Measurements from ENCODE around the gene SENP3. TPM values are rescaled to one million over a fixed set of nuclear protein-coding genes. Genes with fewer than 3 reads are reported as not detected.

SENP3 gene
- total RNA-seq, 2 donors from 2014 or later: 47.0 to 80.7 TPM

GRCh38 chr17:7570351-7570750 lies 8.6 kb downstream of the SENP3 start:
- Histone ChIP-seq H3K27ac (no peak overlapping the region), H3K4me1 (ENCODE audit: control insufficient read depth in 1 of 2, low read depth in 2 of 2) (peaks cover 15% of the 10 kb centered on the region in 2 donors), H3K9me3 (no peaks in the 10 kb centered on the region), H3K27me3 (replicated peaks; ENCODE audit: insufficient read depth) (no peaks in the 10 kb centered on the region), H3K36me3 (peaks cover 47% of the 10 kb centered on the region), H3K4me3 (no peak overlapping the region)
- DNase-seq (ENCODE audit: low spot score) (no peak), ATAC-seq (ENCODE audit: insufficient number of reproducible peaks, low FRiP score, low read depth) (no peak)
- TF ChIP-seq, protein P1, sequence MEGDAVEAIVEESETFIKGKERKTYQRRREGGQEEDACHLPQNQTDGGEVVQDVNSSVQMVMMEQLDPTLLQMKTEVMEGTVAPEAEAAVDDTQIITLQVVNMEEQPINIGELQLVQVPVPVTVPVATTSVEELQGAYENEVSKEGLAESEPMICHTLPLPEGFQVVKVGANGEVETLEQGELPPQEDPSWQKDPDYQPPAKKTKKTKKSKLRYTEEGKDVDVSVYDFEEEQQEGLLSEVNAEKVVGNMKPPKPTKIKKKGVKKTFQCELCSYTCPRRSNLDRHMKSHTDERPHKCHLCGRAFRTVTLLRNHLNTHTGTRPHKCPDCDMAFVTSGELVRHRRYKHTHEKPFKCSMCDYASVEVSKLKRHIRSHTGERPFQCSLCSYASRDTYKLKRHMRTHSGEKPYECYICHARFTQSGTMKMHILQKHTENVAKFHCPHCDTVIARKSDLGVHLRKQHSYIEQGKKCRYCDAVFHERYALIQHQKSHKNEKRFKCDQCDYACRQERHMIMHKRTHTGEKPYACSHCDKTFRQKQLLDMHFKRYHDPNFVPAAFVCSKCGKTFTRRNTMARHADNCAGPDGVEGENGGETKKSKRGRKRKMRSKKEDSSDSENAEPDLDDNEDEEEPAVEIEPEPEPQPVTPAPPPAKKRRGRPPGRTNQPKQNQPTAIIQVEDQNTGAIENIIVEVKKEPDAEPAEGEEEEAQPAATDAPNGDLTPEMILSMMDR (IDR thresholded peaks at IDR 0.05): no peak

GRCh38 chr17:7572338-7572587 lies 10.5 kb downstream of the SENP3 start:
- TF ChIP-seq, protein P1 (IDR thresholded peaks at IDR 0.05): no peak
- Histone ChIP-seq H3K36me3 (peaks cover 54% of the 10 kb centered on the region), H3K27me3 (replicated peaks; ENCODE audit: insufficient read depth) (no peaks in the 10 kb centered on the region), H3K4me1 (ENCODE audit: control insufficient read depth in 1 of 2, low read depth in 2 of 2) (peaks cover 16 to 22% of the 10 kb centered on the region in 2 donors), H3K27ac (peak overlapping the region; percentile 86 to 87), H3K9me3 (no peaks in the 10 kb centered on the region), H3K4me3 (peak overlapping the region; percentile 66)
- no peak for ATAC-seq (ENCODE audit: insufficient number of reproducible peaks, low FRiP score, low read depth)
- DNase-seq (ENCODE audit: low spot score): no peak

DNA sequence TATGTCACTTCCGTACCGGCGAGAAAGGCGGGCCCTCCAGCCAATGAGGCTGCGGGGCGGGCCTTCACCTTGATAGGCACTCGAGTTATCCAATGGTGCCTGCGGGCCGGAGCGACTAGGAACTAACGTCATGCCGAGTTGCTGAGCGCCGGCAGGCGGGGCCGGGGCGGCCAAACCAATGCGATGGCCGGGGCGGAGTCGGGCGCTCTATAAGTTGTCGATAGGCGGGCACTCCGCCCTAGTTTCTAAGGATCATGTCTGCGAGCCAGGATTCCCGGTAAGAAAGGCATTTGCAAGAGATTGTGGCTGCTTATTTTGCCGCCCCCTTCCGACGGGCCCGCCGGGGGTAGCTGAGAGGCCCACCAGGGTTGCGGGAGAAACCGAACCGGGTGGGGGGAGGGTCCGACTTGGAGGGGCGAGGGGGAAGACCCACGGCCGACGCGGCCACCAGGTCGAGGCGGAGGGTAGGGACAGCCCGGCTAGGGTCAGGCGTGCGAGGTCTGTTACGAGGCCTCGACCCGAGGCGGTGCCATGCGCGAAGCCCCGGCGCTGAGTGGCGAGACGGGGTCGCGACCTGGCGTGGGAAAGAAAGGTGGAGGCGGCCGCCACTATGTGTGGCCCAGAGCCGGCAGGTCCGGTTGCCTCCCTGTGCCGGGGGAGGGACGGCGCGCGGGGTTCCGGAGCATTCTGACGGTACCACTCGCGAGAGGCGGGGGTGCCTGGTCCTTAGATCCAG lies 11.0 kb downstream of the SENP3 start:
- H3K9me3 ChIP-seq: no peaks in the 10 kb centered on the region
- peak overlapping the region; percentile 99 to 100 for H3K27ac ChIP-seq
- TF ChIP-seq, protein P1 (IDR thresholded peaks at IDR 0.05): no peak
- H3K27me3 ChIP-seq (replicated peaks; ENCODE audit: insufficient read depth): no peaks in the 10 kb centered on the region
- DNase-seq (ENCODE audit: low spot score) (peak; percentile 96), ATAC-seq (ENCODE audit: insufficient number of reproducible peaks, low FRiP score, low read depth) (peak; percentile 91)
- H3K4me3 ChIP-seq: peak overlapping the region; percentile 97
- peaks cover 54% of the 10 kb centered on the region for H3K36me3 ChIP-seq
- peaks cover 16 to 22% of the 10 kb centered on the region in 2 donors for H3K4me1 ChIP-seq (ENCODE audit: control insufficient read depth in 1 of 2, low read depth in 2 of 2)

DNA sequence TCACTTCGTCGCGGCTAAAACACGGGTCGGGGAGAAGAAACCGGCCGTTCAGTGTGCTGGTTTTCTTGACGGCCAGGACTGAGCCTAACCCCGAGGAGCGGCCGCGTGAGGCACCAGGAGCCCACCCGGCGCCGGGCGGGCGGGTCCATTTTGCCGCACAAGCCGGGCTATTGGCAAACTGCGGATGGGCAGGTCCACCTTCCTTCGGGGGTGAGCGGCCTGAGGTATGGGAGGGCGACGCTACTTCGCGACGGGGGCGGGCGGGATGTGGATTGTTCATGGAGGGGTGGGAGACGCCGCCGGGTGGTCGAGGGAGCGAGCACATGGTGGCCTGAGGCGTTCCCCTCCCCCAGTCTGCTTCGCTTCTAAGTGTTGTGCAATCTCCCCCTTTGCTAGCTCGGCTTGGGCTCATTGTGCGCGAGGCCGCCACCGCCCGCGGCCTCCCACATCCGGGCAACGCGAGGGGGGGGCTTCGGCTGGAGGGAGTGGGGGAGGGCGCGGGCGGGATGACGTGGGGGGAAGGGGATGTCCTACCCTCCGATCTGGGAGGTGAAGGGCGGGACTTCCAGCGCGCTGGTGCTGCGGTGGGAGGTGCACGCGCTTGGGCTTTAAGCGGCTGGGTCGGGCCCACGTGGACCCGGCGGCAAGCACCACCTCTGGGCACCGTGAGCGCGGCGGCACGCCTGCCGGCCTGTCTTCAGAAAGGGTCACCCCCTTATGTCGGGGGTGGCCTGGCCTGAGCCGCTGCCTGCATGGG lies 11.8 kb downstream of the SENP3 start:
- peaks cover 17 to 23% of the 10 kb centered on the region in 2 donors for H3K4me1 ChIP-seq (ENCODE audit: control insufficient read depth in 1 of 2, low read depth in 2 of 2)
- TF ChIP-seq, protein P1 (IDR thresholded peaks at IDR 0.05): no peak
- H3K4me3 ChIP-seq: peak overlapping the region; percentile 97
- peaks cover 62% of the 10 kb centered on the region for H3K36me3 ChIP-seq
- peak; percentile 76 for DNase-seq (ENCODE audit: low spot score)
- H3K27me3 ChIP-seq (replicated peaks; ENCODE audit: insufficient read depth): no peaks in the 10 kb centered on the region
- peak overlapping the region; percentile 99 to 100 for H3K27ac ChIP-seq
- peak; percentile 44 for ATAC-seq (ENCODE audit: insufficient number of reproducible peaks, low FRiP score, low read depth)
- H3K9me3 ChIP-seq: no peaks in the 10 kb centered on the region

DNA sequence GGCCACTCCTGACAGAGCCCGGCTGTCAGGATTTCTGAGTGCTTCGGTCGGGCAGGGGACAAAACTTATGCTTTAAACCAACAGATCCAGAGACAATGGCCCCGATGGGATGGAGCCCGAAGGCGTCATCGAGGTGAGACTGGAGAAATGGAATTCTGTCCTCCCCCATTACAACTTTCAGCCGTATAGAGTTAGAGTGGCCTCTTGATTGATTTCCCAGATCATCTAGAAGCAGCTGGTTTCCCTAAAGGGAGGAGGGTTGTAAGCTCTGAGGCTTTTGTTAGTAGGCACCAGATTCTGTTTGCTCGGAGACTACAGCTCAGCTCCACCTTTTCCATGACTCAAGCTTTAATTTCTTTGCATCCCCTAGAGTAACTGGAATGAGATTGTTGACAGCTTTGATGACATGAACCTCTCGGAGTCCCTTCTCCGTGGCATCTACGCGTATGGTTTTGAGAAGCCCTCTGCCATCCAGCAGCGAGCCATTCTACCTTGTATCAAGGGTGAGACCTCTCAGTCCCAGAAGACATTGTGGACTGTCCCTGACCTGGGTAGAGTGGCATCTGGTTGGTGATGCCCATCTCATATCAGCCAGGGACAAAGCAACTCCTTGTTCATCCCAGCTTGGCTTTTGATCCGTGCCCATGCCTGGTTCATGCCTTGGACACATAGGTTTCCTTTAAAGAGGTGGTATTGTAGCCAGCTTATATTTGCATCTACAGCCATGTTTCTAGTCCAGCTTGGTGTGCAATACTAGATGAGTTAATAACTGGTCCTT lies 12.6 kb downstream of the SENP3 start:
- peaks cover 25 to 32% of the 10 kb centered on the region in 2 donors for H3K4me1 ChIP-seq (ENCODE audit: control insufficient read depth in 1 of 2, low read depth in 2 of 2)
- peak overlapping the region; percentile 99 to 100 for H3K27ac ChIP-seq
- peak overlapping the region; percentile 97 for H3K4me3 ChIP-seq
- no peak for ATAC-seq (ENCODE audit: insufficient number of reproducible peaks, low FRiP score, low read depth)
- DNase-seq (ENCODE audit: low spot score): no peak
- no peaks in the 10 kb centered on the region for H3K27me3 ChIP-seq (replicated peaks; ENCODE audit: insufficient read depth)
- H3K36me3 ChIP-seq: peaks cover 64% of the 10 kb centered on the region
- H3K9me3 ChIP-seq: no peaks in the 10 kb centered on the region
- TF ChIP-seq, protein P1 (IDR thresholded peaks at IDR 0.05): no peak
